A673 (cell line): Measurements from ENCODE around the gene SKP1.
"Not testable (repeated sequence)": the region's sequence is repeated elsewhere in the genome, so short reads cannot be mapped to it uniquely, and the experiment has no call there.

Experiments
- CTCF ChIP-seq: fragments of 300-800, 200-600 bp; sonication (generic); conservative IDR thresholded peaks from 2 replicates; pipeline ENCODE4 v1.5.1; 2017; ENCODE audit warnings: low read depth, mild to moderate bottlenecking, antibody characterized with exemption, low read length, moderate library complexity, mixed read lengths
- EZH2 ChIP-seq: fragments of 200-600 bp; sonication (generic); IDR thresholded peaks from 2 replicates; pipeline ENCODE4 v1.6.1; 2017; ENCODE audit warnings: borderline replicate concordance, low read depth, mild to moderate bottlenecking, mixed read lengths, antibody characterized with exemption, low read length; ENCODE audit not compliant: poor library complexity, severe bottlenecking

GRCh38 chr5:134211263-134212031 lies 34.7 kb upstream of the SKP1 start:
- not testable (repeated sequence) for TF ChIP-seq CTCF, EZH2
